ENCODE data around the gene H6PD. TPM values are rescaled to one million over a fixed set of nuclear protein-coding genes. Genes with fewer than 3 reads are reported as not detected.
A peak's percentile ranks its signal among the peaks of the same experiment; 100 is the strongest.

H6PD gene
- total and polyA plus RNA-seq, 8 donors = 3.2 to 54.3 (median 22.7) TPM

DNA sequence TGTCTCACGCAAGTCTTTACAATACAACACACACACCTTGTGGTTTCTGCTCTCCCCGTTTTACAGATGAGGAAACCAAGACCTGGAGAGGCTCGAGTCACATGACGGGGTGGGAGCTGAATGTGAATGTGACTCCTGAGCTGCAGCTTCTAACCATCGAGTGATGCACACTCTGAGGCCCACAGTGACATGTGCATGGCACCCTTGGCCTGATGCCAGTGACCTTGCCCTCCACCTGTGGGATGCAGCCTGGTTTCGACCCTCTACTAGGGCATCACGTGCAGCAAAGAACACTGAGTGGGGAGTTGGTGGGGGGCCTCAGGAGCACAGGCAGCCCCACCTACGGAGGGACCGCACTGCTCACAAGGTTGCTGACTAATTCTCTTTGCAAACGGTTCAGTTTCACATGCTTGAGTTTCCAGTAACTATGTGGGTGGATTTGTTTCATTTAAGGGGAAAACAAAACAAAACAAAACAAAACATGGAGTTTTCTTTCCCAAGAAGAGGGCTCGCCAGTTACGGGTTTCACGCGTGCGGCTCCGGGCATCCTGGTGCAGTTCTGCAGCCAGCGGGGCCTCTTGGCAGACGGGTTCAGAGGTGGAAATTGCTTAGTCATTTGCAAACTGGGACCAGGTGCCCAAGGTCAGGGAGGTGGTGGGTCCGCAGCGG, 81.0 kb downstream of the H6PD start:
- peak overlapping the region in 4 of 5 donors; percentile 19 to 80 (median 44) for H3K27ac ChIP-seq
- H3K4me1 ChIP-seq = peaks cover 32 to 94% (median 64%) of the 10 kb centered on the region in 4 donors
- no peaks in the 10 kb centered on the region for H3K9me3 ChIP-seq
- no peaks in the 10 kb centered on the region for H3K27me3 ChIP-seq
- H3K4me3 ChIP-seq = peak overlapping the region in 2 of 4 donors; percentile 2 to 24
- WGBS, 5 donors = 57 to 67% (median 60%) methylated on average over 19 to 20 of the region's 20 CpGs
- no peak for DNase-seq
- intact Hi-C loops (cut with DNase I; ENCODE audit: low total_unique reads) = no loop called here
- TF ChIP-seq POLR2AphosphoS5 (IDR thresholded peaks at IDR 0.05) = peak in 1 of 3 donors; percentile 35
- TF ChIP-seq EP300 (IDR thresholded peaks at IDR 0.05) = no peak
- peaks cover 0 to 11% (median 0%) of the 10 kb centered on the region in 4 donors for H3K36me3 ChIP-seq

- Histone ChIP-seq H3K9me3 (no peaks in the 10 kb centered on the region), H3K27me3 (no peaks in the 10 kb centered on the region), H3K36me3 (peaks cover 0 to 11% (median 0%) of the 10 kb centered on the region in 4 donors), H3K4me1 (peaks cover 32 to 100% (median 65%) of the 10 kb centered on the region in 4 donors), H3K4me3 (peak overlapping the region in 2 of 4 donors; percentile 2 to 24), H3K27ac (peak overlapping the region in 4 of 5 donors; percentile 19 to 80 (median 44))
- intact Hi-C loops (cut with DNase I; ENCODE audit: low total_unique reads) = no loop called here
- DNase-seq = no peak
- TF ChIP-seq POLR2A (IDR thresholded peaks at IDR 0.05) (no peak), POLR2AphosphoS5 (IDR thresholded peaks at IDR 0.05) (no peak), EP300 (IDR thresholded peaks at IDR 0.05) (no peak)
- TF ChIP-seq, protein P1, sequence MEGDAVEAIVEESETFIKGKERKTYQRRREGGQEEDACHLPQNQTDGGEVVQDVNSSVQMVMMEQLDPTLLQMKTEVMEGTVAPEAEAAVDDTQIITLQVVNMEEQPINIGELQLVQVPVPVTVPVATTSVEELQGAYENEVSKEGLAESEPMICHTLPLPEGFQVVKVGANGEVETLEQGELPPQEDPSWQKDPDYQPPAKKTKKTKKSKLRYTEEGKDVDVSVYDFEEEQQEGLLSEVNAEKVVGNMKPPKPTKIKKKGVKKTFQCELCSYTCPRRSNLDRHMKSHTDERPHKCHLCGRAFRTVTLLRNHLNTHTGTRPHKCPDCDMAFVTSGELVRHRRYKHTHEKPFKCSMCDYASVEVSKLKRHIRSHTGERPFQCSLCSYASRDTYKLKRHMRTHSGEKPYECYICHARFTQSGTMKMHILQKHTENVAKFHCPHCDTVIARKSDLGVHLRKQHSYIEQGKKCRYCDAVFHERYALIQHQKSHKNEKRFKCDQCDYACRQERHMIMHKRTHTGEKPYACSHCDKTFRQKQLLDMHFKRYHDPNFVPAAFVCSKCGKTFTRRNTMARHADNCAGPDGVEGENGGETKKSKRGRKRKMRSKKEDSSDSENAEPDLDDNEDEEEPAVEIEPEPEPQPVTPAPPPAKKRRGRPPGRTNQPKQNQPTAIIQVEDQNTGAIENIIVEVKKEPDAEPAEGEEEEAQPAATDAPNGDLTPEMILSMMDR (IDR thresholded peaks at IDR 0.05) = no peak
- 55 to 83% (median 61%) methylated on average over 3 to 7 of the region's 7 CpGs for WGBS, 5 donors
Observed at GRCh38 chr1:9316080-9316444, 81.5 kb downstream of the H6PD start.

GRCh38 chr1:9316512-9316911, 81.9 kb downstream of the H6PD start:
- Histone ChIP-seq H3K27me3 (no peaks in the 10 kb centered on the region), H3K36me3 (peaks cover 0 to 11% (median 0%) of the 10 kb centered on the region in 4 donors), H3K27ac (peak overlapping the region in 4 of 5 donors; percentile 44 to 80 (median 69)), H3K9me3 (no peaks in the 10 kb centered on the region), H3K4me1 (peaks cover 32 to 97% (median 66%) of the 10 kb centered on the region in 4 donors), H3K4me3 (no peak overlapping the region)
- 93 to 96% (median 95%) methylated on average over 24 of the region's 24 CpGs for WGBS, 5 donors
- intact Hi-C loops (cut with DNase I; ENCODE audit: low total_unique reads) = no loop called here
- TF ChIP-seq POLR2A (IDR thresholded peaks at IDR 0.05) = no peak
- no peak for TF ChIP-seq EP300 (IDR thresholded peaks at IDR 0.05)
- TF ChIP-seq, protein P1 (IDR thresholded peaks at IDR 0.05) = no peak
- TF ChIP-seq POLR2AphosphoS5 (IDR thresholded peaks at IDR 0.05) = no peak
- DNase-seq = no peak

DNA sequence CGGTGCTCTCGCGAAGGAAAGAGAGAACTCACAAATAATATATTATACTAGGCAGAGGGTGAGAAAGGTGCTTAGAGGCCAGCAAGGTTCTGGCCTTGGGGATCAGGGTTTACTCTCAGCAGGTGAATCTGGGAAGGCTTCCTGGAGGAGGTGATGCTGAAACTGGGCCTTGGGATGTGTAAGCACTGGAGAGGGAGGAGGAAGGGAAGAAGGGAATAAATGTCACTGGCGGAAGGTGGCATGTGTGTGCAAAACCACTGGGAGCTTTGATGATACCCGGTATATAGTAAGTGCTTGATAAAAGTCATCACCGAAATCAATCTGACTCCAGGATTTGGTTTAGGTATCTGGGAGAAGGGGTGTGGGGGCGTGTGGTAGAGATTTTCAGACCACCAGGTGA, 82.5 kb downstream of the H6PD start:
- no peaks in the 10 kb centered on the region for H3K9me3 ChIP-seq
- H3K4me3 ChIP-seq = no peak overlapping the region
- peak overlapping the region in 4 of 5 donors; percentile 44 to 80 (median 69) for H3K27ac ChIP-seq
- intact Hi-C loops (cut with DNase I; ENCODE audit: low total_unique reads) = no loop called here
- H3K4me1 ChIP-seq = peaks cover 32 to 97% (median 67%) of the 10 kb centered on the region in 4 donors
- H3K36me3 ChIP-seq = peaks cover 0 to 11% (median 0%) of the 10 kb centered on the region in 4 donors
- no peak for DNase-seq
- WGBS, 5 donors = 85 to 92% (median 92%) methylated on average over 7 of the region's 7 CpGs
- no peaks in the 10 kb centered on the region for H3K27me3 ChIP-seq
- TF ChIP-seq POLR2A (IDR thresholded peaks at IDR 0.05) (no peak), EP300 (IDR thresholded peaks at IDR 0.05) (no peak)
- TF ChIP-seq, protein P1 (IDR thresholded peaks at IDR 0.05) = no peak

Measured in stomach (tissue), 9 donors.